NCI-H526 treated with DMSO at 0.1 percent for 48 hours (cell line): ENCODE results near the gene ESR1.
"Not testable (repeated sequence)": the region's sequence is repeated elsewhere in the genome, so short reads cannot be mapped to it uniquely, and the experiment has no call there.

Experiments used
- DNase-seq: peaks from one replicate; lab custom pipeline; 2025; lab: John Stamatoyannopoulos, UW

The ESR1 gene

GRCh38 chr6:151988199-151988598, 180.7 kb downstream of the ESR1 start:
- not testable (repeated sequence) for DNase-seq

DNA sequence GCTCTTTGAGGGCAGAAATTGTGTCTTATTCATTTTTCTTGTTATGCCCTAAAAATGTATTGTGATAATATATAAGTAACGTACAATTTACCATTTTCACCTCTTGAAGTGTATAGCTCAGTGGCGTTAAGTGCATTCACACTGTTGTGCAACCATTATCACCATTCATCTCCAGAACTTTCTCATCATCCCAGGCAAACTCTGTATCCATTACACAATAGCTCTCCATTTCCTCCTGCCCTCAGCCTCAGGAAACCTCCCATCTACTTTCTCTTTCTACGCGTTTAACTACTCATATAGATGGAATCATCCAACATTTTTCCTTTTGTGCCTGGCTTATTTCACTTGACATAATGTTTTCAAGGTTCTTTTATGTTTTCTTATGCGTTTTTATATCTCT, 184.6 kb downstream of the ESR1 start:
- no peak for DNase-seq

DNA sequence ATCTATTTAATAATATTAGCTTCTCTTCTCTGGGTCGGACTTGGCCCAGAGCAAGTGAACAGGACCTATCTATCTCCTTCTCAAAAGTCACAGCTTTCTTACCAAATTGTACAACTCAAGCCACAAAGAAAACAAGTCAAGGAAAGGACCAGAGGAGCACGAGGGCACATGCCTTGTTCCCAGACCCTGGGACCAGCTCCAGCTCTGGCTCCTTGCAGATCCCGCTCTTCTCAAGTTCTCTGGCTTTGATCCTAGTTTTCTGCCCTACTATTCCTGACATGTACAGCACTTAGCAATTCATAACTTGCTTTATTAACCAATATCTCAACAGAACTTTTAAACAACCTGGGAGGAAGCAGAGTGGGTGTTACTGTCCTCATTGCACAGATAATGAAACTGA, 185.9 kb downstream of the ESR1 start:
- DNase-seq, result no peak

- DNase-seq, result no peak
Measured at GRCh38 chr6:151998784-151999183, 191.3 kb downstream of the ESR1 start.

DNA sequence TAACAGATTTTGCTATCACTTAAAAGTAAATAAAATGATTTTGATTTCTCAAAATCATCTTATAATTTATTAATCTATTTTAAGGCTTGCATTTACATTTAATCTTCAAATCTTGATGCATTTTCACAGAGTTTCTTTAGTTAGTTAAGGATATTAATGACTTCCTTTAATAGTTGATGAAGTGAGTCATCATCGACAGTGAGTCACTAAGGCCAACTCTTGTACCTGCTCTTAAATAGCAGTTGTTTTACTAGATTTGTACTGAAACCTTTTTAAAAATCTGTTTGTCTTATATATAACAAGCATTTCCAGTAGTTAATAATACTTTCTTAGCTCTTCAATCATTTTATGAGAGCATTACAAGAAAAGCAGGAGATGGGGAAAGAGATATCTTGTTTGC, 191.7 kb downstream of the ESR1 start:
- DNase-seq, result no peak

GRCh38 chr6:152001408-152001807, 193.9 kb downstream of the ESR1 start:
- no peak for DNase-seq

DNA sequence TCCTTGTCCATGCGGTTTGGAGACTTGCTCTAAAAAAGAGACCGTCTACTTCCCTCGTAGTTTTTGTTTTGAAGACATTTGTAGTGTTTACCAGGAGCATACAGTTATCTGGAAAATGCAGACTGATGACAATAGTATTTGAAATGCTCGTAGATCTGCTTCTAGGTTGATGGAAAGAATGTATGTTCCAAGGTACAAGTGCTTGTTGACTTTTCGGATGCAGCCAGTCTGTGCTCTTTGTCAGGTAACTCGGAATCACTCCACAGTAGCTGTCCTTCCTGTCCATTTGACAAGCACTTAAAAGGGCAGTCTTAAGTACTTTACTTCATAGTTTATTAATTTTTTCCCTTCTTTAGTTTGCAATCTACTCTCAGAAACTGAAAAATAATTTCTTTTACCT, 194.8 kb downstream of the ESR1 start:
- DNase-seq, result no peak

DNA sequence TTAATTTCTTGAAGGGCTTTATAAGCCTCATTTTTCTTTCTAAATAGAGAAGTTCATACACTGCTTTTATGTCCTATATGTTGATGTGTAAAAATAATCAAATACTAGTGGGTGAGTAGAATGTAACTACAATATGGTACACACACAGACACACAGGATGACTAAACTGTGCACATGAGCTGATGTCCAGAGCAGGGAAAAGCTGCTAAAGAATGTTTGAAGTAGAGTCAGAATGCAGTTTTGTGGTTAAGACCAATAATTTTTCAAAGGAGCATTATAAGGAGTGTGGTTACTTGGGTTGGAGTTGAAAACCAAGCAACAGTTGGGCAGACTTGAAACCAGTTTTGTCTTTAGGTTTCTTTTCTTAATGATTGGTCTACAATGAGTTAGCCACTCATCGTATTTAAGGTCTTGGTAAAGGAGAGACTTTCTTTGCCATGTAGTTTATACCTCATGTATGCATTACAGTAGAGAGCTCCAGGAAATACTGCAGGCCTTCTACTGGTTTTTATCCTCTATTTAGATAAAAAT, 196.6 kb downstream of the ESR1 start:
- no peak for DNase-seq

DNA sequence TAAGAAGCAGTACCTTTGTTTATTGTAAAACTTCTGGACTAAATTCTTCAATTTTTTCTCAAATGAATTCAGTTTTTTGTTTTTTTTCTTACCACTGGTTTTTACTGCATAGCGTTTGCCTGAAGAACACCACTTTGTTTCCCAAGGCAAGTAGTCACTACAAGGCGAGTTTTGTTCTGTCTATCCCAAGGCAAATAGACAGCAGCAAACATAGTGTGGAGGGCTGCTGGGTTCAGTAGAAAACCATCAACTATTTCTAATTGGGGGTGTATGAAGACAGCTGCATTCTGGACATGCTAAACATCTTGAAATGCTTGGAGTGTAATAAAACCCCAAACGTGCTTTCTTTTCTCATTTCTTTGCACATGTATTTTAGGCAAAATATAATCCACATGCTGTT, 197.4 kb downstream of the ESR1 start:
- DNase-seq, result no peak

DNA sequence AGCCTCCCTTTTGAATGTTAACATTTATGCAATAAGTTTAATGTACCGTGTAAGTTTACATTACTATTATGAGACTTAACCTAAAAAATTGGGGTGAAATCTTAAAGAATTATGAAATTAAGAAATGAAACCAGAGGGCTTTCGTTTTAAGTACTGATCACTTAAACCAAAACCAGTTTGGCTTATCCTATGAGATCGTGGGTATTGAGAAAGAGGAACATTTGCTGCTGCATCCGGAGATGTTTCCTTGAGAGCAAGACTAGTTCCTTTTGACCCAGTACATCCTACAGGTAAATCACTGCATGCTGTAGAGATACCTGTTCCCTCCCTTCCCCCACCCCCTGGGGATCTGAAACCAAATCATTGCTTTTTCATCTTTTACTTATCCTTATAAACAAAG, 201.3 kb downstream of the ESR1 start:
- DNase-seq, result no peak

DNA sequence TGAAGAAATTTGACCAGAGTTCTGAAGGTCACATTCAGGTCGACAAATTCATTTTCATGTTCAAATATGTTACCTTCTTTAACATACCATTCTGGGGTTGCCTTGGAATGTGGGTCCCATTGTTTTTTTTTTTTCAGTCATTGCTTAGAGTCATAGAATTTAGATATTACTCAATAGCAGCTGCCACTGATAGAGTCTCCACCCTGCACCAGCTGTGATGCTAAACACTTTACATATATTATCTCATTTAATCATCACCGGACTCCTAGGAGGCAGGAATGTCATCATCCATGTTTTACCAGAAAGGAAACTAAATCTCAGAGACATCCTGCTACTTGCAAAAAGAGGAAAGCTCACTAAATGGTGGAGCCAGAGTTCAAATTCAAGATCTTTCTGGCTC, 204.7 kb downstream of the ESR1 start:
- no peak for DNase-seq

DNA sequence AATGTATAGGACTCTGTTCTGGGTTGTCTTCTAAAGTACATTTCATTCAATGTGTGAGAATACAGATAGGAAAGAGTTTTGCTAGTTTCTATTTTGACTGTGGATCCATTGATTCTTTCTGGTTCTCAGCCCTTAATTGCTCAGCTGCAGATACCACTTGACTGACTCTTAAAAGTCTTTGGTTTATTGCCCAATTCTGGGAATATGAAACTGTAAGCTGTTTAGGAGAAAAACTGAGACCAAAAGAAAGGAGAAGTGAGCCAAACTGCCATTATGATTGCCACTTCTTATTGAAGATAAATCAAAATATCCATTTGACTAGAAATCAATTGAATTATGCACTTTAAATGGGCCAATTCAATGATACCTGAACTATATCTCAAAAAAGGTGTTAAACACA, 211.4 kb downstream of the ESR1 start:
- DNase-seq, result no peak

DNA sequence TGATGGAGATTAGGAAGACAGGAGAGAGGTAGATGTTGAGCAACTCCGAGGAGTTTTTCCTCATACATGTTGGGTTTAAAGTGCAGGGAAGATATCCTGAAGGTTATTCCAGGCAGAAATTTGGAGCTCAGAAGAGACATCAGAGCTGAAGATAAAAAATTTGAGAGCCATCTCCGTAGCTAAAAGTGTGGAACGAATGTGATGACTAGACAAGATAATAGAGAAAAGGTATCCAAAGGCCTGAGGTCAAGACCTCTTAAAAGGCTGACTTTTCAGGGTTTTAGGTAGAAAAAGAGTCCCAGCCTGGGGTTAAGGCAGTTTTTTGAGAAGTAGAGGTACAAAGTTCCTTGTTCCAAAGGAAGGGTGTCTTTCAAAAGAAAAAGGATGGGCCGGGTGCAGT, 214.8 kb downstream of the ESR1 start:
- DNase-seq, result no peak

DNA sequence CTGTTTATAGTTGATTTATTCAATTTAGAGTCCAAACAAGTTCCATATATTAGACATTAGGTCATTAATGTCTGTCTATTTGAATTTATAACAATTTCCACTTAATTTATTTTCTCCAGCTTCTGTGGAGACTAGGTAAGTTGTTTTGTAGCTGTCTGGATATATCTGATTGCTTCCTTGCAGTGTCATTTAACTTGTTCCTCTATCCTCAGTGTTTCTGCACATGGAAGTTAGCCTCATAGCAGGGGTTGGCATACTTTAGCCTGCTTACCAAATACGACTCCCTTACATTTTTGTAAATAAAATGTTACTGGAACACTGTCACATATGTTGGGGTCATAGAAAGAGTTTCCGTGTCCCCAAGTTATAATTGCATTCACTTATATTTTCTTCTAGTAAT, 216.1 kb downstream of the ESR1 start:
- DNase-seq, result no peak

DNA sequence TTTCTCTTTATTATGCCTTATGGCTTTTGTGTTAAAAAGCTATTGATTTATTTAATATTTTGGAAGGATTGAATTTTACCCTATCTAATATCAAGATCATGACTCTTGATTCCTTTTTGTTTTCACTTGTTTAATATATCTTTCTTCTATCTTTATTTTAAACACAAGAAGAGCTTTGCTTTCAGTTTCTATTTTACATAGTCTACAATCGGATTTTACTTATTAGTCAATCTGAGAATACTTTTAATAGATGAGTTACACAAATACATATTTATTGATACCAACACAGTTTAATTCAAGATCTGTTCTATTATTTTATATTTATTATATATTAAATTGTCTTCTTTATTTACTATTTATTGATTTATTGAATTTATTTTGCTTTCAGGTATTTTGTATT, 218.8 kb downstream of the ESR1 start:
- DNase-seq, result no peak

GRCh38 chr6:152026744-152027143, 219.3 kb downstream of the ESR1 start:
- not testable (repeated sequence) for DNase-seq

GRCh38 chr6:152033765-152034164, 226.3 kb downstream of the ESR1 start:
- not testable (repeated sequence) for DNase-seq

DNA sequence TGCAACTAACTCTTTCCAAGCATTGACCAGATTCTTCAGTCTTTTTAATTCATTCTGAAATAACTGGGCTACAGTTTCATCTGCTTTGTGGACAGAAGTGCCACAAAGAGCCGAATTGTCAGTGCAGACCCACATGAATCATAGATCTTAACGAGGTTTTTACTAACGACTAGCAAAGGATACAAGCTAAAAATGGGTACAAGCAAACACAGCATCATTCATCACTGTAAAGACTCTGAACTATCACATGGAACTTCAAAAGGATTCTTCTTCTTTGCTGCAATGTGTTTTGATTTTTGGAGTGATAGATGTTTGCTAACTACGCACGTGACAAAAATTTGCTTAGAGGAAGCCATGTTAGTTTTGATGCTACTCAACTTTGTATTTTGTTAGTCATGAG, 227.1 kb downstream of the ESR1 start:
- DNase-seq, result no peak

- no peak for DNase-seq
Measured at GRCh38 chr6:152046118-152046517, 238.6 kb downstream of the ESR1 start.

GRCh38 chr6:152048921-152049320, 241.4 kb downstream of the ESR1 start:
- no peak for DNase-seq

GRCh38 chr6:152049502-152049901, 242.0 kb downstream of the ESR1 start:
- no peak for DNase-seq

- DNase-seq, result no peak
Measured at GRCh38 chr6:152050451-152051195, 243.1 kb downstream of the ESR1 start.

GRCh38 chr6:152052061-152052460, 244.6 kb downstream of the ESR1 start:
- no peak for DNase-seq

- DNase-seq, result no peak
Measured at GRCh38 chr6:152053332-152053731, 245.8 kb downstream of the ESR1 start.
